Stimulated activated CD8-positive, alpha-beta memory T cell treated with anti-CD3 and anti-CD28 coated beads, Interleukin-15, amount 100 ng/mL, for 24 hours (primary cell): ENCODE measurements around the gene KCNAB1.

Experiments
- DNase-seq: peaks from one replicate; pipeline ENCODE4 v3.0.0-alpha.2; 2020; ENCODE audit warnings: low read depth

KCNAB1 gene

DNA sequence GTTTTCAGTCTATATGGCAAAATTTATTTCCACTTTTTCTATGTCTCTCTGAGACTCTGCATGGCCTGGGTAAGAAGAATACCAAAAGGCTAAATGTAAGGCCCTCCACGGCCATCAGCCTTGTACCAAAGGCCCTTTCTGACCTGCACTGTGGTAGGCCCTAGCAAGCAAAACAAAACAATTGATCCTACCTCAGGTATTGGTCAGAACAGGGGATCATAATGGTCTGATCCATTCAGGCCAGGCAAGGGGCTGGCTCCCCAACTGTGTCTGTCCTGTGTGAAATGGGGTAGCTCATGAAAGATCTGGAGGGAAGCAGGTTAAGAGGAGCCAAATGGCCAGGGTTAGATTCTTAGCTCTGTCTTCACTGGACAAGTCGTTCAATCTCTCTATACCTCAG lies 253.3 kb downstream of the KCNAB1 start:
- no peak for DNase-seq

- DNase-seq = no peak
These were observed 255.8 kb downstream of the KCNAB1 start for GRCh38 chr3:156376199-156376598.

DNA sequence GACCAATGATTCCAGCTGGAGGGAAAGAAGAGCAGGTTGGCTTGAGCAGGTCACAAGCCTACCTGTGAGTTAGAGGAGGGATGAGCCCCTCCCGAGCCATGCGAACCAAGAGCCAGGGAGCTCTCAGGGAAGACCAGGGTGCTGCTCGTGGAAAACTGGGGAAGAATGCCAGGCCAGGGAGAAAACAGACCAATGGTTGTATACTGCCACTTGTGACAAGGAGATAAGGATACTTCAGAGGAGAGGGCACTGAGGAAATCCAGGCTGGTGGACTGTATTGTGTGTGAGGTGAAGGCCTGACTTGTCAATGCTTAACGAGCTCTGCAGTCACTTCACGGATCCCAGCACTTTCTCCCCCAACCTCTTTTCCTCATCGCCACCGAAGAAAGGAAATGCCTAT lies 256.9 kb downstream of the KCNAB1 start:
- no peak for DNase-seq

GRCh38 chr3:156377718-156378117 lies 257.3 kb downstream of the KCNAB1 start:
- no peak for DNase-seq

DNA sequence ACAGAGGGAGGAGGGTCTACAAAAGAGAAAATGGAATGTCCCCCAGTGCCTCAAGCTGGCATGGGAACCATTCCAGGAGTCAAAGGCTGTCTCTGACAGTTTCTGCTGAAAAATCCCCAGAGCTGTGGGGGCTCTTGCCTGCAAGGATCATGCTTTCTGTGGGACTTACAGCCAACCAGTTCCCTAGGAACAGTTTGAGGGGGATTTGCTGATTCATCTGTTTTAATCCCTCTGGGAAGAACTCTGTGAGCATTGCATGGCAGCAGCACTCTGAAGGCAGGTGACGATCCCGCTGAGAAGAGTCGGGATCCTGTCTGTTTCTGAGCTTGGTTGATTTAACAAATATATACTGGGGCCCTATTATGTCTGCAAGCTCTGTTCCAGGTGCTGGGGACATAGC lies 258.5 kb downstream of the KCNAB1 start:
- no peak for DNase-seq

DNA sequence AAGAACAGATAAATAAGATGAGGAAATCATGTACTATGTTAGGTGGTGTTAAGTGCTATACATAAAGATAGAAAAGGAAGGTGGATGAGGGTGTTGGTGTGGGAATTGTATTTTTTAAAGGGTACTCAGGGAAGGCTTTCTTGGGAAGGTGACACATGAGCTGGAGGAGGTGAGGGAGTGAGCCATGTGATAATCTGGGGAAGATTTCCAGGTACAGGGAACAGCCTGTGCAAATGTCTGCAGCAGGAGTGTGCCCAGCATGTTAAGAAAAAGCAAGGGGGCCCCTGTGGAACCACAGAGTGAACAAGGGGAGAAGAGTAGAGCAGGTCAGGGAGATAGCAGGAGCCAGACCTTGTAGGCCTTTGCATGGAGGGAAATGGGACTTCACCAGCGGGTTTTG lies 258.9 kb downstream of the KCNAB1 start:
- DNase-seq = no peak

DNA sequence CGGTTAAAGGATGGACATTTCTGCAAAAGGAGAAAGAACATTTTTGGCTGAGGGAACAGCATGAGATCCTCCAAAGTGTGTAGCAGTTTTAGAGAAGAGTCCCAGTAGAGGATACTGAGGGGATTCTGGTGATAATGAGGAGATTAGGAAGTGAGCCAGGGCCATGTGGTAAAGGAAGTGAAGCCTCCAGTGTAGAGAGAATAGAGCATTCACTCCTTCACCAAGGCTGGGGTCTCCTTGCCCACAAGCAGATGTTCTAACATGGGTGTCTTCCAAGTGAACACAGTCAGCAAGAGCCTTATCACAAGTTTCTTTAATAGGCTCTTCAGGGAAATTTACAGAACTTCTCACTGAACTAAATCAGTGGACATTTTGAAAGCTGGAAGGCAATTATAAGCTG lies 260.9 kb downstream of the KCNAB1 start:
- no peak for DNase-seq

DNA sequence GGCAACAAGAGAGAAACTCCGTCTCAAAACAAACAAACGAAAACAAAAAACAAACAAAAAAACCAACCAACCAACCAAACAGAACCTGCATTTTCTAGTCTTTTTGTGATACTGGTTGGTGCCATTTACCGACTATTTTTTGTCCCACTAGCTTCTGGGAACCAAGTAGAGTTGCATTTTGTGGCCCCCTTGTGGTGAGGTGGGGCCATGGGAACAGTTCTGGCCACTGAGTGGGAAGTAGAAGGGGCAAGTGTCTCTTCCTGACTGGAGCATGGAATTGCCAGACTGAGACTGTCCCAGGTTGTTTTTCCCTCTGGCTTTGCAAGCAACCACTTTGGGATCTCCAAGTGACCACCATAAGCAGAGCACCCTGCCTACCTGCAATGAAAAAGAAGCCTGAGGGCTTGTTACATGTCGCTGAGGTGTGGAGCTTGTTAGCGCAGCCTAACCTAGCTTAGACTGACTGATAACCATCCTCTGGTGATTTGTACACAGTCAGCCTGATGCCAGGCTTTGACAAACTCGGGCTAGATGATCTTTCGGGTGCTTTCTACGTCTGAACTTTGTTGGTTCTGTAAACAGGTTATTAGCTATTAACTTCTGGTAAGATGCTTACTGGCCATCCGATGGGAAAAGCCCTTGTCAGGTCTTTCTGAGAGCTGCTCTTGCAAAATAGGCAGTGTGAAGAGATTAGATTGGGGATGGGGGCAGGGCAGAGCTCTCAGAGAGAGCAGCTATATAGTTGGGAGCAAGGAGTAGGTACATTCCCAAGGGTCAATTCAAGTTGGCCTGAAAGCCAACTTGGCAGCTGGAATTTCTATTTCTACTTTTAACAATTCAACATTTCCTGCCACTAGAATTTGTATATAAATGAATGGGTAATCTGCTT lies 262.3 kb downstream of the KCNAB1 start:
- no peak for DNase-seq

- DNase-seq = no peak
These were observed 263.2 kb downstream of the KCNAB1 start for GRCh38 chr3:156383441-156384025.

DNA sequence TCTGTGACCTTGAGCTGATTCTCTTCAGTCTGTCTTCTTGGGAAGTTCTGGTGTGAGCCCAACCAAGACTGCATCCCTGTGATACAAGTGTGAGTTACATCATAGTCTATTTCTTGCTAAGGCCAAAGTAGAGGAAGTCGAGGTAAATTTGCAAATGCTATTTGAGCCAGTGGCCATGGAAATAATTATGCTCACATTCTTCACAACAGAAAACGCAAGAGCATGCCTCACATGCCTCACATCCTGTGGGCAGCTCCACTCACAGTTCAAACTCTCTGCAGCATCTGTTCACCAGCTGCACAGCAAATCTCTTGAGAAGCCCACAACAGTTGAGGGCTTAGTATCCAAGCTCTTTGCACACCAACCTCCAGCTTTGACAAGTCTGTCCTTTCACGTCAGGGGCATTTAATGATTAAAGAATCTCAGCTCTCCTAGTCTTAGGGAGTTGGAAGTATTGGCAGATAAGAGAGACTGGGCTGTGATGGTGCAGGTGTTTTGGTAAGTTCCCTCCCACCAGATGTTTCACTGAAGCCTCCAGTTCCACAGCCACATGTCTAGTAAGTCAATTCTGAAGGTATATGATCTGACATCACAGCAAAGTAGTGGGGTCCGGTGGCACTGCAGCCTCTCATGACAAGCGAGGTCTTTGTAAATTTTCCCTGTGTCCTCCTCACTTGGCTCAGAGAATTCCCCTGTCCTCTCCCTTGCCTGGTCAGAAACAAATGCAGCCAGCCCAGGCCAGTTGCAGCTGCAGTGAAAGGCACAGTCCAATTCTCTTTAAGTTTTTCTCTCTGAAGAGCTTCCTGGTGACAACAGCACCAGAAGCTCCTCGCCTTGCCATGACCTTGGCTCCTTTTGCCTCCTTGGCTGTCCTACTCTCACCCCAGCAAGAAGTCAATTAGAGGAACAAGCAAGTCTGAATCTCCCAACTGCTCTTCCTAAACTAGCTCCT lies 268.4 kb downstream of the KCNAB1 start:
- no peak for DNase-seq

GRCh38 chr3:156389449-156389950 lies 269.1 kb downstream of the KCNAB1 start:
- no peak for DNase-seq

DNA sequence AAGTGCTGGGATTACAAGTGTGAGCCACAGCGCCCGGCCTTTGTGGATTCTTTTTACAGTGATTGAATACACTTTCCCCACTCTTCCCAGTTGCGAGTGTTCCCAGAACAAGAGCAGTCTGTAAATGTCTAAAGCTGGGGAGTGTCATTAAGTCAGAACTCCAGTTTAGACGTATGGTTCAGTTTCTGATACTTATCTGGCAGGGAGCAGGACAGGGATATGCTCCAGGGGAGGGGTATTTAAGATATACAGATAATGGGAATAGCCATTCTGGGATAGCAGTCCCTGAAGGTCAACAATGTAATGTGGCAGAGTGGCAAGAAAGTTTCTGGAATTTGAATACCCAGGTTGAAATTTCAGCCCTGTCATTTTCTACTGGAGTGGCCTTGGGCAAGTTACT lies 270.5 kb downstream of the KCNAB1 start:
- no peak for DNase-seq

DNA sequence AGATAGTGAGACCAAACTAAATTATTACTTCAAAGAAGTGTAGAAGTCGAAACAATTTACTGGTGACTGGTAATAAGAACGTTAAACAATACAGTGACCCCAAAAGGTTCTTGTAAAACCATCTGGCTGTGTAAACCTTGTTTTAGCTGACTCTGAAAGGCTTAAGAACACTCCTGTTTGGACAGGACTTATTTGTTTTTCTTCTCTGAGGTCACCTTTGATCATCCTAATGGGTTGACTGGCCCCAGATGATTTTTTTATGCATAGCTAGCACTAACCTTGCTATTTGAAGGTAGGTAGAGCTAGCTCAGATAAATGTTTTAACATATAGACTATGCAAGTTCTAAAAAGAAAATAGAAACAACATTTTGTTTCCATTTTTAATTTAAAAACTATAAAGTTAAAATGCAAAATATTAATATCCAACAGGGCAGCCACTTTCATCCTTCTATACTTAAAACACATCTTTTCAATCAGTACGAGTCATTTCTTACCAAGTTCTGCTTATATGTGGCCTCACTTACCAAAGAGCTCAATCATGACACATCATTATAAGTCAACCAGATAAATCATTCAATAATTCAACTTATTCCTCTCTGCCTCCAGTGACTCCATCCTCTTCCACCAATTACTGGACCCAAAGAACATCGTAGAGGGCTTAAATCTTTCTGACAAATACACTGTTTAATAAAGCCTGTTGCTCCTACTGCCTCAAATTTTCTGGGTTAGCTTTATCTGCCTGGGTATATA lies 275.8 kb downstream of the KCNAB1 start:
- DNase-seq = no peak

DNA sequence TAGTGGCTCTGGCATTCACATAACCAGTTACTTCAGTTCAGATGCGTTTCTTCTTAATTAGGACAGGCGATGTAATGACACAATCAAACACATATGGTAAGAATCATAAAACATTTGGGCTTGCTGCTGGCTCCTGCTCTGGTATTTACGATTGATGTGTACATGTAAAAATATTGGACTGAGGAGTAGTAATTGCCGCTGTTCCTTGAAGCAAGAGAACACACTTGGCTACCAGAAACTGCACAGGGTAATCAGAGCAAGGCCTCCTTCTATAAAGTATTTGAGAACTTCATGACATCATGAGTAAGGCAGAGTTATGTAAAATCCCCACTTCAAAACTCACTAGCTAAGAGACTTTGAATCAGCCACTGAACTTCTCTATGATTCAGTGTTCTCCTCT lies 276.5 kb downstream of the KCNAB1 start:
- no peak for DNase-seq

- no peak for DNase-seq
These were observed 277.2 kb downstream of the KCNAB1 start for GRCh38 chr3:156397534-156397933.

GRCh38 chr3:156400062-156400461 lies 279.7 kb downstream of the KCNAB1 start:
- no peak for DNase-seq

GRCh38 chr3:156400735-156401134 lies 280.4 kb downstream of the KCNAB1 start:
- DNase-seq = no peak

GRCh38 chr3:156404217-156404616 lies 283.8 kb downstream of the KCNAB1 start:
- DNase-seq = no peak

DNA sequence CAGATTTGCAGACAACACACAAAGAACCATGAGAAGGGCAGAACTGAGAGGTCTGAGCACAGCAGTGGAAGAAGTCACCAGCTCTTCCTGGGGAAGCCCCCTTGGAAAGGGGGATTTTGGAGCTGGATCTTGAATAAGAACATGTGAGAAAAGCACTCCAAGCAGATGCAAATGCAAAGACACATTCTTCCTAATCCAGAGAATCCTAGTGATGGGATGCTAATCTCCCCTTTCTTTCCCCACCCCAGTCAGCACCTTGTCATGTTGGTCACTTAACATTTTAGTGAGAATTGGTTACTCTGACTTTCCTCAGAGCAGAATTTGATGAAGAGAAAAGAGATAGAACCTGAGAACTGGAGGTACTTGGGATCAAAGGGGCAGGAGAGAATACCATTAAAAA lies 286.0 kb downstream of the KCNAB1 start:
- no peak for DNase-seq

- no peak for DNase-seq
These were observed 287.3 kb downstream of the KCNAB1 start for GRCh38 chr3:156407617-156408225.

- DNase-seq = no peak
These were observed 289.3 kb downstream of the KCNAB1 start for GRCh38 chr3:156409694-156410093.
